Measurements from ENCODE around the gene ARID1B.

Gene ARID1B

GRCh38 chr6:156988276-156989158, 211.3 kb downstream of the ARID1B start:
- TF ChIP-seq FOXP2 (optimal IDR thresholded peaks at IDR 0.05; ENCODE audit: borderline replicate concordance, extremely low read depth, extremely low read length, insufficient read depth): no peak
- TF ChIP-seq POLR2AphosphoS5 (IDR thresholded peaks at IDR 0.05; ENCODE audit: low read depth, low read length): no peak
- TF ChIP-seq SIN3A (IDR thresholded peaks at IDR 0.05; ENCODE audit: borderline replicate concordance, insufficient read depth, low read length): no peak
- no peak for TF ChIP-seq TAF1 (IDR thresholded peaks at IDR 0.05; ENCODE audit: borderline replicate concordance, insufficient read depth, low read length)

GRCh38 chr6:156989159-156989806, 212.1 kb downstream of the ARID1B start:
- TF ChIP-seq TAF1 (IDR thresholded peaks at IDR 0.05; ENCODE audit: borderline replicate concordance, insufficient read depth, low read length): no peak
- no peak for TF ChIP-seq POLR2AphosphoS5 (IDR thresholded peaks at IDR 0.05; ENCODE audit: low read depth, low read length)
- no peak for TF ChIP-seq REST (IDR thresholded peaks at IDR 0.05; ENCODE audit: insufficient read depth in 1 of 2, low read depth in 2 of 2, low read length in 2 of 2)
- TF ChIP-seq SIN3A (IDR thresholded peaks at IDR 0.05; ENCODE audit: borderline replicate concordance, insufficient read depth, low read length): no peak
- no peak for TF ChIP-seq FOXP2 (optimal IDR thresholded peaks at IDR 0.05; ENCODE audit: borderline replicate concordance, extremely low read depth, extremely low read length, insufficient read depth)

GRCh38 chr6:156992020-156992804, 215.0 kb downstream of the ARID1B start:
- TF ChIP-seq TAF1 (IDR thresholded peaks at IDR 0.05; ENCODE audit: borderline replicate concordance, insufficient read depth, low read length): no peak
- TF ChIP-seq POLR2AphosphoS5 (IDR thresholded peaks at IDR 0.05; ENCODE audit: low read depth, low read length): no peak
- TF ChIP-seq SIN3A (IDR thresholded peaks at IDR 0.05; ENCODE audit: borderline replicate concordance, insufficient read depth, low read length): no peak
- TF ChIP-seq REST (IDR thresholded peaks at IDR 0.05; ENCODE audit: insufficient read depth in 1 of 2, low read depth in 2 of 2, low read length in 2 of 2): no peak
- TF ChIP-seq FOXP2 (optimal IDR thresholded peaks at IDR 0.05; ENCODE audit: borderline replicate concordance, extremely low read depth, extremely low read length, insufficient read depth): no peak

- TF ChIP-seq SIN3A (IDR thresholded peaks at IDR 0.05; ENCODE audit: borderline replicate concordance, insufficient read depth, low read length) (no peak), FOXP2 (optimal IDR thresholded peaks at IDR 0.05; ENCODE audit: borderline replicate concordance, extremely low read depth, extremely low read length, insufficient read depth) (no peak), TAF1 (IDR thresholded peaks at IDR 0.05; ENCODE audit: borderline replicate concordance, insufficient read depth, low read length) (no peak), REST (IDR thresholded peaks at IDR 0.05; ENCODE audit: insufficient read depth in 1 of 2, low read depth in 2 of 2, low read length in 2 of 2) (no peak), POLR2AphosphoS5 (IDR thresholded peaks at IDR 0.05; ENCODE audit: low read depth, low read length) (no peak)
Observed at GRCh38 chr6:156993713-156994112, 216.5 kb downstream of the ARID1B start.
